Stimulated activated CD4-positive, alpha-beta T cell treated with anti-CD3 and anti-CD28 coated beads, Interleukin-2, amount 100 ng/mL, for 4 hours (primary cell): Measurements from ENCODE around the gene PODN.

ENCODE experiments used
- DNase-seq: peaks from one replicate; pipeline ENCODE4 v3.0.0-alpha.2; 2020; ENCODE audit warnings: low read depth

The PODN gene

DNA sequence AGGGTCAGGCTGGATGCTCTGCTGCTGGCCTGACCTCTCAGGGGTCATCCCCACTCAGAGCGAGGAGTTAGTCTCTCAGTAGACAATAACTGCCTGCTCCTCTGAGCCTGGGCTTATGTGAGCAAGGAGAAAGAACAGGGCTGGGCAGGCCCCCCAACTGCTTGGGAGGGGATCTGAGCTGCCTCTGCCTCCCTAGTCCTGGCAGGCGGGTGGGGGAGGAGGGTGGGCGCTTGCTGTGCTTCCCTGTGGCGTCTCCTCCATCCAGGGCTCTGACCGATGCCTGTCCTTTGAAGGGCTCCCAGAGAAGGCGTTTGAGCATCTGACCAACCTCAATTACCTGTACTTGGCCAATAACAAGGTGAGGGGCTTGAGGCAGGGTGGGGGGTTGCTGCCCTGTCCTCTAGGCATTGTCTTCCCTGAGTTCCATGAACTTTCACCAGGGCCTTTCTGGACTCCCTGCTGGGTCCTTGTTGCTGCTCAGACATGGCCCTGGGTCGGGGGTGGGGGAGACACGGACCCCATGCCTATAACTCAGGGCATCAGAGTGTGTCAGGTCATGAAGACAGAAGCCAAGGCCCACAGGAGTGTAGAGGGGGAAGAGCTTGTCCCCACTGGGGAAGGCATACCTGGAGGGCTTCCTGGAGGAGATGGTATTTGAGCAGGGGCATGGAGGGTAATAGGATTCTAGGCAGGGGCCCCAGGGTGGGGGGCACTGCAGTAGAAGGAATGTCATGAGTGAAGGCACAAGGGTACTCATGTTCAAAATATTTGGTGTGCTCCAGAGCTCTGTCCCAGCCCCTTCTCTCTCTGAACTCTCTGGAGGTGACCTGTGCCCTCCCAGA lies 12.5 kb downstream of the PODN start:
- no peak for DNase-seq

DNA sequence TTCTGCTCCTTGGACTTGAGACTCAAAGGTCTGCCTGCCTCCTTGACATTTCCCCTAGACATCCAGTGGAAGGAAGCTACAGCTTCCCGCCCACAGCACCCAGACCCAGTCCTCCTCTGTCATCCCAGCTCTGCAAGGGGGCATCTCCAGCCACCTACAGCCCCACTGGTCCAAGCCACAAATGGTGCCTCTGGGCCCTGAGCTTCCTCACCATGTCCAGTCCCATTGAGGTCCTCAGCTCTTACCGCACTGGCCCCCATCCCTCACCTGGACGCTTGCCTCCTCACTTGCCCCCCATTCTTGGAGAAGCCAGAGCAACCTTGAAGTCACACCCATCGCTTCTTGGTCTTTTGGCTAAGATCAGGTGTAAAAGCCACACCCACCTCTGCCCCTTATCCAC lies 13.2 kb downstream of the PODN start:
- DNase-seq, result no peak

DNA sequence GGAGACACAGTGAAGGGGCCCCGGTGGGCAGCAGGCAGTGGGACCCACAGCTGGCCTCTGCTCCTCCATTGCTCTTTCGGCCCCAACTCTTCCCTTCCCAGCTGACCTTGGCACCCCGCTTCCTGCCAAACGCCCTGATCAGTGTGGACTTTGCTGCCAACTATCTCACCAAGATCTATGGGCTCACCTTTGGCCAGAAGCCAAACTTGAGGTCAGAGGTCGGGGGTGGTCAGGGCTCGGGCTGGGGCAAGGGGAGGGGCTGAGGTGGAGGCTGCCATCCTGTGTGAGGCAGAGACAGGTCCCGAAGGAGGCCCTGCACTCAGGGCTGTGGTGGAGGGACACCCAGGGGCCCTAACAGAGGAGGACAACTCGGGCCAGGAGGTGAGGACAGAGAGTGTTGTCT lies 13.7 kb downstream of the PODN start:
- no peak for DNase-seq

DNA sequence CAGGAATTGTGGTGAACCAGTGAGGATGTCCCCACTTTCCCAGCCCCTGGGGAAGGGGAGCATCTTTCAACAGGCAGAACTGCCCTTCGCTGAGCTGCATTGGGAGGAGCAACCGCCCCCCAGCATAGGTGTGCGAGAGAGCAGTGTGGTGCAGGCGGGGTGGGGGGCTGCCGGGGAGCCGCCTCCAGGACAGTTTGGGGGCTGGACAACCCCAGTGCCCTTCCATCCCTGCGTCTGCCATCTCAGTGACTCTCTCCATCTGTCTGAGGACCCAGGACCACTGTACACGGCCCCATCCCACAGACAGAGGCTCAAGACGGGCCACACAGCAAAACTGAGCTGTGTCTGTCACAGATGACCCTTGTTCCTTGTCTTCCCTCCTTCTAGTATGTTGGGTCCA lies 14.2 kb downstream of the PODN start:
- no peak for DNase-seq

DNA sequence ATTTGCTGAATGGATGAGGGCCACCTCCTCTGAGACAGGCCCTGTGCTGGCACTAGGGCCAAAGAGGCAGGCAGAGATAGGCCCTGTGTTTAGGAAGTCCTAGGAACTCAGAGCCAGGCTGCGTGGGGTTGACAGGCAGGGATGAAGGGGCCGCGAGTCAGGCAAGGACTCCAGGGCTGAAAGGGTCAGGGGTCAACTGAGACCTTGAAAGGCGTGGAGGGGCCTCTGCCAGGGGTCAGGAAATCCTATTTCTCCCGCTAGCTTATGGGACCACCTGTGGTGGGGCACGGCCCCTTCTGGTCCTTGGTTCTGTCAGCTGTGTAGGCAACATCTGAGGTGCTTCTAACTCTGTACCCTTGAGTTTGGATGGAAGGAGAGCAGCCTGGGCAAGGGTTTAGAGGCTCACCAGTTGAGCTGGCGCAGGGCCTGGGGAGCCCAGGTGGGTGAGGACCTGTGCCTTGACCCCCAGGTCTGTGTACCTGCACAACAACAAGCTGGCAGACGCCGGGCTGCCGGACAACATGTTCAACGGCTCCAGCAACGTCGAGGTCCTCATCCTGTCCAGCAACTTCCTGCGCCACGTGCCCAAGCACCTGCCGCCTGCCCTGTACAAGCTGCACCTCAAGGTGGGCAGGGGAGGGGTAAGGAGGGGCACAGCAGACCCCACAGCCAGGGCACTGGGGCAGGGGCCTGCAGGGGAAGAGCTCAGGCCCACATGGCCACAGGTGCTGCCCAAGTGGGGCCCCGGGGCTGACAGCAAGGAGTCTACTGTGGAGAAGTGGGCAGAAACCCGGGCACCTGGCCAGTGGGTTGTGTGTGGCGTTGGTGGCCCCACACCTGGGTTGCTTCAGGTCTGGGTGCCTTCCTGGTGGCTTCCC lies 14.9 kb downstream of the PODN start:
- DNase-seq, result no peak

DNA sequence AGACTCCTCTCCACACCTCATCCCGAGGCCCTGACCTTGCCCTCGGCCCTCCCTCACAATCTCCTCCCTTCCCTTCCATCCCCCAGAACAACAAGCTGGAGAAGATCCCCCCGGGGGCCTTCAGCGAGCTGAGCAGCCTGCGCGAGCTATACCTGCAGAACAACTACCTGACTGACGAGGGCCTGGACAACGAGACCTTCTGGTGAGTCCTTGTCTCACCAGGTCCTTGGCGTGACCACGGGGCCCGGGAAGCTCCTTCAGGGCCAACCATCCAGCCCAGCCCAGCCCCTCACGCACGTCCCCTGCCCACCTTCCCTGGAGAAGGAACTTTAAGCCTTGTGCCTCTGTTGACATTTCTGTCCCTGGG lies 15.6 kb downstream of the PODN start:
- DNase-seq, result no peak

DNA sequence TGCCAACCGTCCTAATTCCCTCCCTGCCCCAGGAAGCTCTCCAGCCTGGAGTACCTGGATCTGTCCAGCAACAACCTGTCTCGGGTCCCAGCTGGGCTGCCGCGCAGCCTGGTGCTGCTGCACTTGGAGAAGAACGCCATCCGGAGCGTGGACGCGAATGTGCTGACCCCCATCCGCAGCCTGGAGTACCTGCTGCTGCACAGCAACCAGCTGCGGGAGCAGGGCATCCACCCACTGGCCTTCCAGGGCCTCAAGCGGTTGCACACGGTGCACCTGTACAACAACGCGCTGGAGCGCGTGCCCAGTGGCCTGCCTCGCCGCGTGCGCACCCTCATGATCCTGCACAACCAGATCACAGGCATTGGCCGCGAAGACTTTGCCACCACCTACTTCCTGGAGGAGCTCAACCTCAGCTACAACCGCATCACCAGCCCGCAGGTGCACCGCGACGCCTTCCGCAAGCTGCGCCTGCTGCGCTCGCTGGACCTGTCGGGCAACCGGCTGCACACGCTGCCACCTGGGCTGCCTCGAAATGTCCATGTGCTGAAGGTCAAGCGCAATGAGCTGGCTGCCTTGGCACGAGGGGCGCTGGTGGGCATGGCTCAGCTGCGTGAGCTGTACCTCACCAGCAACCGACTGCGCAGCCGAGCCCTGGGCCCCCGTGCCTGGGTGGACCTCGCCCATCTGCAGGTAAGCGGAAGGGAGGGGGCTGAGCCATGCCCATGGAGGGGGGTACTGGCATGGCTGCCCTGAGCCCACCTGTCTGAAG lies 16.5 kb downstream of the PODN start:
- no peak for DNase-seq

DNA sequence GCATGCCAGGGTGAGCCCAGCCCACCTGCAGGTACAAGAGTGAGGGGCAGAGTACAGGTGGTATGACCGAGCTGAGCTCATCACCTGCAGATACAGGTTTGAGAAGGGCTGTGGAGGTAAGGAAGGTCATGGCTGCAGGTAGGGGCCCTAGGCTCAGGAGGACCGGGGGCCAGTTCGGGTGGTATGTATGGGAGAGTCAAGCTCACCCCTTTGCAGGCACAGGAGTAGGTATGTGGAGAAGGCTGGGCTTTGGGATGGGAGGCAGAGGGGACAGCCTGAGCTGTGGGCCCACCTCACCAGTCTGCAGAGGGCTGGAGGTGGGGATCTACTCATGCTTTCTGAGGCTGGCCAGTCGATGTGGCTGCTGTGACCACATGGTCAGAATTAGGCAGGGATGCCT lies 17.2 kb downstream of the PODN start:
- no peak for DNase-seq

DNA sequence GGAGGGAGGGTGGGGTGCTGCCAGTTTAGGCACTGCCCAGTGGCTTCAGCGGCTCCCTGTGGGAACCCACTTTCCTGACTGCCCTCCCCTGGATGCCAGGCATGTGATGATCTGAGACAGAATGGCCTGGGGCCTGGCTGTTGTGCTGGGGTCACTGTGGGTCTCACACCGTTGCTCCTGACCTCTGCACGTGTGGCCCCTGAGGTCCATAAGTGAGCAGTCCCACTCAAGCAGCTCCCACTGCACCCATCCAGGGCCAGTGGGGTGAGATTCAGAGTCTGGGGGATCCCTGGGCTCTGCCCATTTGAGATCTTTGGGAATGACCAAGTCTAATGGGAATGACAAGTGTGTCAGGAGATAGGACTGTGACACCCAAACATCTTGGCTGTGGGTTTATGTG lies 18.0 kb downstream of the PODN start:
- no peak for DNase-seq

DNA sequence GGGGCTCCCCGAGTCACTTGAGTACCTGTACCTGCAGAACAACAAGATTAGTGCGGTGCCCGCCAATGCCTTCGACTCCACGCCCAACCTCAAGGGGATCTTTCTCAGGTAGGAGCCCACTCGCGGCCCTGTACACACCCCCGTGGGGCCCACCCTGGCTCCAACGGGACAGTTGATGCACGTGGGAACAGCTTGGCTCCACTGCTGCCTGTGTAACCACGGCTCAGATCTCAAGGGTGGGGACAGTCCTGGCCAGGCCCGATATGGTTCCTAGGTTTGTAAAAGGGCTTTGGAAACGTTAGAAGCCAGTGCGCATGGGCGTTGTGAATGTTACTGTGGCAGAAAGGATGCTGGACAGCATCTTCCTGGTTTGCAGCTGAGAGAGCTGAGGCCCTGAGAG lies 18.8 kb downstream of the PODN start:
- DNase-seq, result no peak

DNA sequence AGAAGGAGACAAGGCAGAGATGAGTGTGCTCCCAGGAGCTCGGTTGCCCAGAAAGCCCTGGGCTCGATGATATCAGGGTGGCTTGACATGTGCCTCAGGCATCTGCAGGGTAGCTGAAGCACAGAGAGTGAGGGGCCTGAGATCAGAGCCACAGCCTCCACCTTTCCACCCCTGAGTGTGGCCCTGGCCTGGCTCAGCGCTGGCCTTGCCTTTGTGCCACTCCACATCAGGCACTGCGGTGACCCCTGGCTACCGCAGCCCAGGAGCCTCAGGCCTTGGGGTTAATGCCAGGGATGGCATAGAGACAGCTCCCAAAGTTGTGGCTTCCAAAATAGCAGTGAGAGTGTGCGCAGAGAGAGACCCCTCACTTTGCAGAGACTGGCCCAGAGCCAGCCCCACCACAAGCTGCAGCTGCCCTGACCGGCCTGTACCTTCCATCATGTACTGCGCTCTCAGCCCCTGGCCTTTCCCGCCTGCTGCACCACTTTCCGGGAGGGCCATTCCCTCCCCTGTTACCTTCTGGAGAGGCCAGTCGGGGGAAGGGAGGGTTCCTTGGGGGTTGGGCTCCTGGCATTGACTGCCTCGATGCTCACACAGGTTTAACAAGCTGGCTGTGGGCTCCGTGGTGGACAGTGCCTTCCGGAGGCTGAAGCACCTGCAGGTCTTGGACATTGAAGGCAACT lies 19.5 kb downstream of the PODN start:
- DNase-seq, result no peak

DNA sequence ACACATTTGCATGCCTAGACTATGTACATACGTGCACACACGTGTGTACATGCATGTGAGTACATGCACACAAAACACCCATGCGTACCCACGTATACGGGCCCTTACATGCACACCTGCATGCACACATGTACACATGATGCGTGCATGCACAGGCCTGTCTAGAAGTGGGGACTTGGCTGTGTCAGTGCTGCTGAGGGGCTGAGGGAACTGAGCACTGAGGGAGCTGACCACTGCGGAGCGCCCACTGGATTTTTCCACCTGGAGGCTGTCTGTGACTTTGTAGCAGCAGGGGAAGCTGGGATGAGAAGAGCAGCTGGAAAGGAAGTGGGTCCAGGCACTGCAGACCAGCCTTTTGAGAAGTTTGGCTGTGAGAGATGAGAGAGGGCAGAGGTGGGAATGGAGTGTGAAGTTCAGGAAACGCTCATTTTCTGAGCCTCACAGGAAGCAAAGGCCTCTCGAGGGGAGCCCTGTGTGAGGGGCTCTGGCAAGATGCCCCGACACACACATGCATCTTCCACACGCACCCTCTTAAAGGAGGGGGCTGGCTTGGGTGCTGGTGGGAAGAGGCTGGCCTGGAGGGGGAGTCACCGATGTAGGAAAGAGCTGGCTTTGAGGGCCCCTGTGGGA lies 20.9 kb downstream of the PODN start:
- DNase-seq, result no peak

DNA sequence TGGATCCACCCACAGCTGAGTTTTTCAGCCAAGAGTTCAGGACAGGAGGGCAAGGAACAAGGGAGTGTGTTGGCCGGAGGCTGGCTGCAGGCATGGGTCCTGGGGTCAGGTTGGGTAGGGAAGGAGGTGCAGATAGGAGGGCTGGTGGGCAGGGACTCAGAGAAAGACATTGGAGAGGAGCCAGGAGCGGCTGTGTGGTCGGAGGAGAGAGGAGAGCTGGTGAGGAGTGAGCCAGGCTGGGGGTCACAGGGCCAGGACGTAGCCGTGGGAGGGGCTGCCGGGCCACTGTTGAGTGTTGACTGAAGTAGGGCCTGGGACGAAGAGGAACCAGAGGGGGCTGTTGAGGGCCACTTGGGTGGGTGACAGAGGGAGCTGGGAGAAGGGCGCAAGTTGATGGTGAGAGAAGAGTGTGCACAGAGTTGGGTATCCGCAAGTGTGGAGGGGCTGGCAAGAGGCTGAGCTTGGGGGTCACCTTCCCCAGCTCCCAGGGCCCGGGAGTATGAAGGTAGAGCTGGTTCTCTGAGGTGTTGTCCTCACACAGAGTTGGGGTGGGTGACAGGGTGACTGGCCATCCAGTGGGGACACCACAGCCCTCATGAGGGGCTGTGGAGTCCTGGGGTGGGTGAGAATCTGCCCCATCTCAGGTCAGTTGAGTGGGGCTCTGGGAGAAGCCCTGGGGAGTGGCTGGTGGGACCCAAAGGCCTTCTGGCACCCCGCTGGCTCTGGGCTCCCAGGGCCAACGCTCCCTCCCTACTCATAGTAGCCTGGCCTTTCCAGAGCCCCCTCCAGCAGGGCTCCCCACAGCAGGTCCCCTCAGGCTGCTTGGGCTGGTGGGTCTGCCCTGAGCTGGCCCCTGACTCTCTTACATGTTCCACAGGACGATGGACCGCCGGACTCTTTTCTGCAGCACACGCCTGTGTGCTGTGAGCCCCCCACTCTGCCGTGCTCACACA lies 21.9 kb downstream of the PODN start:
- no peak for DNase-seq

DNA sequence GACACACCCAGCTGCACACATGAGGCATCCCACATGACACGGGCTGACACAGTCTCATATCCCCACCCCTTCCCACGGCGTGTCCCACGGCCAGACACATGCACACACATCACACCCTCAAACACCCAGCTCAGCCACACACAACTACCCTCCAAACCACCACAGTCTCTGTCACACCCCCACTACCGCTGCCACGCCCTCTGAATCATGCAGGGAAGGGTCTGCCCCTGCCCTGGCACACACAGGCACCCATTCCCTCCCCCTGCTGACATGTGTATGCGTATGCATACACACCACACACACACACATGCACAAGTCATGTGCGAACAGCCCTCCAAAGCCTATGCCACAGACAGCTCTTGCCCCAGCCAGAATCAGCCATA lies 22.6 kb downstream of the PODN start:
- no peak for DNase-seq

DNA sequence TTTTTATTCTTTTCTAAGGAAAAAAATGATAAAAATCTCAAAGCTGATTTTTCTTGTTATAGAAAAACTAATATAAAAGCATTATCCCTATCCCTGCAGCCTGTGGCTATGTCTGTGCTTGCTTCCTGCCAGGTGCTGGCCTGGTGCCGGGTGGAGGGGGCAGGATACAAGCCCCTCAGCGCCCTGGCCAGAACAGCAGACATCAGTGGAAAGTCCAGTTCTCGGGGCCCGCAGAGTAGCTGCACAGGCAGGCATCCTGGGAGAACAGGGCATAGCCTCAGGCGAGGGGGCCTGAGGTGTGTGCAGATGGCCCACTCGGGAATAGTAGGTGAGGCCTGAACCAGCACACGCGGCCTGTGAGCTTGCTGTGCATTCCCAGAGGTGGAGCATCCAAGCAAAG lies 23.4 kb downstream of the PODN start:
- no peak for DNase-seq

DNA sequence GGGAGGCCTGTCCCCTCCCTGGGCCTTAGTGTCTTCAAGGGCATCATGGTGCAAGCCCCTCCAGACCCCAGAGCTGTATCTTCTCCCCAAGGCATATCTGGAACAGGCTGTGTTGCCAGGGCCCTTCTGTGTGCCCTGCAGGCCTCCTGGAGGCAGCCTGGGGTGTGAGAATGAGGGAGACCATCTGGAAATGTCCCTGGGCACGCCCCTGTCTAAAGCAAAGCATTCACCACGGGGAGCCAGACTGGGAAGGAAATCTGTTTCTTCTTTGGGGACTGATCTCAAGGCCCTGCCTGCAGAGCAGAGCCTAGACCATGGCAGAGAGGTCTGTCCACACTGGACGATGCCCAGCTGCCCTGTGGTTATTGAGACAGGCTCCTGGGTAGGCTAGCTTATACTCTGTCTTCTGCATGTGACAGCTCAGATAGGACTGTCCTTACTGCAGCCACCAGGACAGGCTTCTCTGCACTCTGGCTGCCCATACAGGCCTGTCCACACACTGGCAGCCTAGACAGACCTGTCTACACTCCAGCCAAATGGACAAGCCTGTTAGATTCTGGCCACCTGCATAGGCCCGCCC lies 24.6 kb downstream of the PODN start:
- no peak for DNase-seq

DNA sequence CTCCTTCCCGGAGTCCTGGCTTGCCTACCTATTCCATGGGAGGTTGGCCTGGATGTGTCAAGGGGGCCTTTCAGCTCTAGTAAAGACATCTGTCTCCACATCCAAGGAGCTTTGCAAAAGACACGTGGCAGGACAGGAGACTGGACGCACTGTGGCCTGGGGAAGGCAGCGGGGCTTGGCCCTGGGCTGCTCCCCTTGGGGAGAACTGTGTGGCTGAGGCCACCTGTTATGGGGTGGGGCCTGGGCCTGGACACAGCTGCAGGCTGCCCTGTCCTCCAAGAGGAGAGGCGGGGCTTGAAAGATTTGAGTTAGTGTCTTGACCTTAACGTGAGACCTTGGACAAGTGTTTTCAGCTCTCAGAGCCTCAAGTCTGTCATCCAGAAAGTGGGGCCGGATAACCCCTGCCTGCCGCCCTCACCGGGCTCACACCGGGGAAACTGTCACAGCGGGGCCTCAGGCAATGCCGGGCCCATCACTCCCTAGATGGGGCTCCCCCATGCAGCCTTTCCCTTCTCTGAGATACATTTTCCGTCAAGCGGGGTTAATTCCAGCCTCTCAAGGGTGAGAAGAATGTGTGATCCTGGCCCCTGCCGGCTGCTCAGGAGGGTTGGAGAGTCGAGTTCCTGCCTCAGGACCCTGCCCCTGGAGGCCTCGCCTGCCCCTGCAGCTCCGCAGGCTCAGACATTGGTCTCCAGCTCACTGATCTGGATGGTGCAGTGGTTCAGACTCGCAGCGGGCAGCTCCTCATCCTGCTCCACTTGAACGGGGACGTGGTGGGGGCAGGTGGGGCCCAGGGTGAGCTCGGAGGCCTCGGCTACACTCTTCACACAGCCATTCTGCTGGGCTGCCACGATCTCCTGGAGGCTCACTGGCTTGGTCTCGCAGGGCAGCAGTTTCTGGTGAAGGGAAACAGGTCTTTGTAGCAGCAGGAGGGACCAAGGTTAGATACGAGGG lies 25.6 kb downstream of the PODN start:
- no peak for DNase-seq

DNA sequence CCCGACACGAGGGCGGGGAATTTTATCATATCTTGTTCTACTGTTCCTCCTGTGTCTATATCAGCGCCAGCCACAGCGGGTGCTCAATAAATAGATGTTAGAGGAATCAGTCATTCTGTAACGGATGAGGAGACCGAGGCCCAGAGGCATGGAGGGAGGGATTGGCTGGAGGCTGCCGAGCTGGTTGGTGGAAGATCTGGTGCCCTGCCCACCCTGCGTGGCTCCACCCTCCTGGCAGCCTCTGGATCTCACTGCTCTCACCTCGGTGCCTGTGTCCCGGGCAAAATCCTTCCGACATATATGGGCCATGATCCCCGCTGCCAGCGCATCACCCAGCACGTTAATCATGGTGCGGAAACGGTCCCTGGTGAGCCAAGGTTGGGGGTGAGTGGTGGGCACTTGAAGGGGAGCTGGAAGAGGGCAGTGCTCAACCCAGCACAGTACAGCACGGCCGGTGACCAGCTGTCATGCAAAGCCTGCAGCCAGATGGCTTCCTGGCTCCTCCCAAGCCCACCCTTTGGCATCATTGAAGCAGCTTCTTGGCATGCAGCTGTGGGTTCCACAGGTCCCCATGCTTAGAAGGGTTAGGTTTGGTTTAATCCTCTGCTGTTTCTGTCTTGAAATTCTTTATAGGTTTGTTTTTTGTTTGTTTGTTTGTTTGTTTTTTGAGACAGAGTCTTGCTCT lies 26.7 kb downstream of the PODN start:
- no peak for DNase-seq
